Measurements from ENCODE around the gene KLHL36.

KLHL36 gene

GRCh38 chr16:84699147-84699711, 50.9 kb downstream of the KLHL36 start:
- peak; percentile 42 for DNase-seq (ENCODE audit: low spot score)

DNA sequence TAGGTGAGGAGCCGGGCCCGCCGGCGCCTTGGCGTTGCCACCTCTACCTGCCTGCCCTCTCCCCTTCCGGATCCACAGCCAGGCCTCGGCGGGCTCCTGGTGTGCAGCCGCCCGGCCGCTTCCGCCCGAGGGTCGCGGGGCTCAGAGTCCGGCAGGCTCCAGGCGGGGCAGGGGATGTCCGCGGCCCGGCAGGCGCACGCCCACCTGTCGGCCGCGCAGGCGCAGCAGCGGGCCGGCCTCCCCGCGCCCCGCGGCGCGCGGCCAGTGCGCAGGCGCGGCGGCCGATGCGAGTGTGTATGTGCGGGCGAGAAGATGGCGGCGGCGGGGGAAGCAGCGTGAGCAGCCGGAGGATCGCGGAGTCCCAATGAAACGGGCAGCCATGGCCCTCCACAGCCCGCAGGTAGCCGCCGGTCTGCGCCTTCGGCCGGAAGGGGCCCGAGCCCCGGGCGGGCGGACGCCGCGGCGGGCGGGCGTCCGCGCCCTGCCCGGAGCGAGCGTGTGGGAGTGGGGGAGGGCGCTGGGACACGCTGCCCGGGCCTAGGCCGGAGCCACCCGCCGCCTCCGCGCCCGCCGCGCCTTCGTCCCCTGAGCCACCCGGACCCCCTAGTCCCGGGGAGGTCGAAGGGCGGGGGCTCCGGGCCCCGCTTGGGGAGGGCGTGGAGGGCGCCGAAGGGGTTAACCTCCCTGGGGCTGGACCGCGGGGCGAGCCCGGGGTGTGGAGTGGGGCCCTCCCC, 51.6 kb downstream of the KLHL36 start, which contains the start of gene USP10:
Gene USP10 (plus strand): TSS at position 289 of the 734 bp plus-strand sequence. CDS start 91 bp downstream, at position 380.
- peak; percentile 90 for DNase-seq (ENCODE audit: low spot score)

DNA sequence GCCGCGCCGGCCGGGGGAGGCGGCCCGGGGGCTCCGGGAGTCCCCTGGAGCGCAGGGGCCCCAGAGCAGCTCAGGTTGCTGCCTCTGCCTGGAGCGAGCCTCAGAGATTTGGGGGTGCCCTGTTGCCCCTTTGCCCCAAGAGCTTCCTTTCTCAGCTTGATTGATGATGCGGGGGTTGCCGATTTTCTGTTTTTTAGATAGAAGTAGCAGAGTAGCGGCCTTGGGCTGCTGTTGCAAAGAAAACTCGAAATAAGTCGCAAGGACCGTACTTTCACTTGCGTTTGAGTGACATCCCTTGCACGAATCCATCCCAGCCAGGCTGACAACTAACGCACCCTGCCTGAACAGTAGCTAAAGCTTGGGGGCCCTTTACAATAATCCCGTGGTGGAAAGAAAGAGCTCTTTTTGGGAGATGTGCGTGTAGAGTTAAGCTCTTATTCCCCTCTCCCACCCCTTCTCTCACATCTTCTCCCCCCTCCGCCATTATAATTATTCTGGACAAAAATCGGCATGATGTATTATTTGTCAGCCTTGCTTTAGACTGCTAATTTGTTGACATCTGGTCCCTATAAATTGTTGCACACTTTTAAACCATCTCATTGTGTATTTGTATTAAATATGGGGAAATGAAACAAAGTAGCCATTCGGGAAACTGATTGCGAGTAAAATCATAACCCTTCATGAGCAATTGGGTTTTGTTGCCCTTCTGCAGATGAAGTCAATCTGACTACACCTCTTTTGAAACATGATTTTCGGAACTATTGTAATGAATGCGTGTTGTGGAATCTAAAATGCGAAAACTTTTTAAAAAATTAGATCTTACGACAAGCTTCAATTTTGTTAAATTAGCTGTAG, 52.4 kb downstream of the KLHL36 start:
- no peak for DNase-seq (ENCODE audit: low spot score)

- DNase-seq (ENCODE audit: low spot score) = no peak
Measured at GRCh38 chr16:84703681-84704080, 55.4 kb downstream of the KLHL36 start.

DNA sequence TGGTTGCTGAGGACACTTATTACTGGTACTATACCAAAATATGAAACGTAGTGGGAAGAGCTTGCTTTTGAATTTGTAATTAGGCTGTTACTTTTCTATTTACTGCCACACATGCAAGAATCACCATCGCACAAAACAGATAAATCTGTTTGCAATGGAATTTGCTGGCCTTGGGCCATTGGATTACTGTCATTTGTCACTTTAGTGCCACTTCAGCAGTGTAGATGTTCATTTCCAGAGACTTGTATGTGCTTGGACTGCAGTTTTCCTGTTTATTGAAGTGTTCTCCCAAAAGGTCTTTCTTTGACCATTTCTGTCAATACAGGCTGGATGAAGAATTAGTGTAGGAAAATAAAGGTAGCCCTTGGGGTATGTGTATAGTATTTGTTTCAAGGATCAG, 55.9 kb downstream of the KLHL36 start:
- no peak for DNase-seq (ENCODE audit: low spot score)

DNA sequence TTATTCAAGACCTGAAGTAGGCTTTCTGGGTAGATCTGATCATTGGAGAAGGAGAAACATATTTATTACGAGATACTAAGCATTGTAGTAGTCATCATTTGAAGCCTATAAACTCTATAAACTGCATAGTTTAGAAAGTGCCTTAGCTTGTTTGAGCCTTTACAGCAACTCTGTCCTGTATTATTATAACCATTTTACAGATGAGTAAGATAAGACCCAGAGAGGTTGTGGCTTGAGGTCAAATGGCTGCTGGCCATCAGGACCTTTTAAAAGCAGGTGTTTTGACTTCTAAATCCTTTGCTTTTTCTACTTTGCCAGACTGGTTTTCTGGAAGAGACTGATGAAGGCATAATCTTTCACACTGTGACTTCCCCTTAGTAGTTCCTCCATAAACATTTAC, 58.5 kb downstream of the KLHL36 start:
- DNase-seq (ENCODE audit: low spot score) = no peak

DNA sequence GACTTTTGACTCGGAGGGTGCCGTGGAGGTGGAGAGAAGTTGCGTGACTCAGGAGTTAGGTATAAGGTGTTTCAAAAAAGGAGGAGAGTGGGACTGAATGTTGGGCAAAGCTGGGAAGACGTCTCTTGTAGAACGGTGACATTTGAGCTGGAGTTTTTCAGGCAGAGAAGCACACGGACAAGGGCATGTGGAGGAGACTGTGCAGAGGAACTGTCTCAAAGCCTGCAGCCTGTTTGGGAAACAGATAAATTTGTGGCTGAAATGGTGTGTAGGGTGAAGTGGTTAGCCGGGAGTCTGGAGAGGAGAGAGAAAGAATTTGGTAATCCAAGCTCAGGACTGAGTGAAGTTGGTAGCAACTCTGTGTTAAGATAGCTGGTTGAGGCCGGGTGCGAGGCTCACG, 61.3 kb downstream of the KLHL36 start:
- DNase-seq (ENCODE audit: low spot score) = no peak

DNA sequence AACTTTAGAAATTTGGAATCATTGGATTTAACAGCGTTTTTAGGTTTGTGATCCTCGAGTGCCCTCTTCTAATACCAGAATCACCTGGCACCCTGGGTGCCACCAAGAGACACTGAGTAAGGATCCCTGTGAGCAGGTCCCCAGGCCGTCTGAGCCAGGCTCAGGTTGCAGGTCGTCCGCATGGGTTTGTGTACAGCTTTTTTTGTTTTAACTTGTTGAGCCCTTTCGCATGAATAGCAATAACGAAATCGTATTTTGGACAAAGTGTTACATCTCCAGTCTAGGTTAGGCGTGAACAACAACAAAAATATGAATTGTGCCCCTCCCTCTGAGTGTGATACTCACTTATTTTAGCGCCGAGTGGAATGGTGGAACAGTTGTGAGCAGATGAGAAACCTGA, 62.4 kb downstream of the KLHL36 start:
- DNase-seq (ENCODE audit: low spot score) = no peak

All from left forelimb (tissue), 1 donor.